Ishikawa (cell line): ENCODE measurements around the gene IFNA16.
"Not testable (repeated sequence)": the region's sequence is repeated elsewhere in the genome, so short reads cannot be mapped to it uniquely, and the experiment has no call there.

Source experiments
- CEBPB ChIP-seq: IDR thresholded peaks from 2 replicates; pipeline ENCODE4 v1.6.1; 2012
- CREB1 ChIP-seq: IDR thresholded peaks from 2 replicates; pipeline ENCODE4 v1.6.1; 2012; ENCODE audit warnings: low read depth
- EGR1 ChIP-seq: IDR thresholded peaks from 2 replicates; pipeline ENCODE4 v1.6.1; 2012
- EP300 ChIP-seq: IDR thresholded peaks from 2 replicates; pipeline ENCODE4 v1.6.1; 2012; ENCODE audit warnings: borderline replicate concordance
- FOXM1 ChIP-seq: IDR thresholded peaks from 2 replicates; pipeline ENCODE4 v1.6.1; 2012; ENCODE audit warnings: low read depth, borderline replicate concordance
- MAX ChIP-seq: IDR thresholded peaks from 2 replicates; pipeline ENCODE4 v1.6.1; 2012
- NFIC ChIP-seq: IDR thresholded peaks from 2 replicates; pipeline ENCODE4 v1.6.1; 2012
- RAD21 ChIP-seq: IDR thresholded peaks from 2 replicates; pipeline ENCODE4 v1.6.1; 2012; ENCODE audit warnings: low read depth
- TAF1 ChIP-seq: IDR thresholded peaks from 2 replicates; pipeline ENCODE4 v1.6.1; 2012; ENCODE audit warnings: low read depth, mild to moderate bottlenecking
- TCF12 ChIP-seq: IDR thresholded peaks from 2 replicates; pipeline ENCODE4 v1.6.1; 2012; ENCODE audit warnings: low read depth
- TEAD4 ChIP-seq: IDR thresholded peaks from 2 replicates; pipeline ENCODE4 v1.6.1; 2012
- USF1 ChIP-seq: IDR thresholded peaks from 2 replicates; pipeline ENCODE4 v1.6.1; 2012
- YY1 ChIP-seq: IDR thresholded peaks from 2 replicates; pipeline ENCODE4 v1.6.1; 2012; ENCODE audit warnings: low read depth
- ZBTB7A ChIP-seq: IDR thresholded peaks from 2 replicates; pipeline ENCODE4 v1.6.1; 2012; ENCODE audit warnings: low read depth
- TF ChIP-seq, protein P1 (sequence below): IDR thresholded peaks from 2 replicates; pipeline ENCODE4 v1.6.1; 2012; ENCODE audit warnings: low read depth, mild to moderate bottlenecking

The IFNA16 gene

GRCh38 chr9:21228122-21228521 lies 11.0 kb upstream of the IFNA16 start, which contains the start of gene IFNA17:
TSS of gene IFNA17 (minus strand) at chr9:21228222. CDS start at chr9:21228173, 49 bp downstream.
- TF ChIP-seq, protein P1, sequence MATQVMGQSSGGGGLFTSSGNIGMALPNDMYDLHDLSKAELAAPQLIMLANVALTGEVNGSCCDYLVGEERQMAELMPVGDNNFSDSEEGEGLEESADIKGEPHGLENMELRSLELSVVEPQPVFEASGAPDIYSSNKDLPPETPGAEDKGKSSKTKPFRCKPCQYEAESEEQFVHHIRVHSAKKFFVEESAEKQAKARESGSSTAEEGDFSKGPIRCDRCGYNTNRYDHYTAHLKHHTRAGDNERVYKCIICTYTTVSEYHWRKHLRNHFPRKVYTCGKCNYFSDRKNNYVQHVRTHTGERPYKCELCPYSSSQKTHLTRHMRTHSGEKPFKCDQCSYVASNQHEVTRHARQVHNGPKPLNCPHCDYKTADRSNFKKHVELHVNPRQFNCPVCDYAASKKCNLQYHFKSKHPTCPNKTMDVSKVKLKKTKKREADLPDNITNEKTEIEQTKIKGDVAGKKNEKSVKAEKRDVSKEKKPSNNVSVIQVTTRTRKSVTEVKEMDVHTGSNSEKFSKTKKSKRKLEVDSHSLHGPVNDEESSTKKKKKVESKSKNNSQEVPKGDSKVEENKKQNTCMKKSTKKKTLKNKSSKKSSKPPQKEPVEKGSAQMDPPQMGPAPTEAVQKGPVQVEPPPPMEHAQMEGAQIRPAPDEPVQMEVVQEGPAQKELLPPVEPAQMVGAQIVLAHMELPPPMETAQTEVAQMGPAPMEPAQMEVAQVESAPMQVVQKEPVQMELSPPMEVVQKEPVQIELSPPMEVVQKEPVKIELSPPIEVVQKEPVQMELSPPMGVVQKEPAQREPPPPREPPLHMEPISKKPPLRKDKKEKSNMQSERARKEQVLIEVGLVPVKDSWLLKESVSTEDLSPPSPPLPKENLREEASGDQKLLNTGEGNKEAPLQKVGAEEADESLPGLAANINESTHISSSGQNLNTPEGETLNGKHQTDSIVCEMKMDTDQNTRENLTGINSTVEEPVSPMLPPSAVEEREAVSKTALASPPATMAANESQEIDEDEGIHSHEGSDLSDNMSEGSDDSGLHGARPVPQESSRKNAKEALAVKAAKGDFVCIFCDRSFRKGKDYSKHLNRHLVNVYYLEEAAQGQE, result no peak
- TF ChIP-seq ZBTB7A (no peak), EGR1 (no peak)

DNA sequence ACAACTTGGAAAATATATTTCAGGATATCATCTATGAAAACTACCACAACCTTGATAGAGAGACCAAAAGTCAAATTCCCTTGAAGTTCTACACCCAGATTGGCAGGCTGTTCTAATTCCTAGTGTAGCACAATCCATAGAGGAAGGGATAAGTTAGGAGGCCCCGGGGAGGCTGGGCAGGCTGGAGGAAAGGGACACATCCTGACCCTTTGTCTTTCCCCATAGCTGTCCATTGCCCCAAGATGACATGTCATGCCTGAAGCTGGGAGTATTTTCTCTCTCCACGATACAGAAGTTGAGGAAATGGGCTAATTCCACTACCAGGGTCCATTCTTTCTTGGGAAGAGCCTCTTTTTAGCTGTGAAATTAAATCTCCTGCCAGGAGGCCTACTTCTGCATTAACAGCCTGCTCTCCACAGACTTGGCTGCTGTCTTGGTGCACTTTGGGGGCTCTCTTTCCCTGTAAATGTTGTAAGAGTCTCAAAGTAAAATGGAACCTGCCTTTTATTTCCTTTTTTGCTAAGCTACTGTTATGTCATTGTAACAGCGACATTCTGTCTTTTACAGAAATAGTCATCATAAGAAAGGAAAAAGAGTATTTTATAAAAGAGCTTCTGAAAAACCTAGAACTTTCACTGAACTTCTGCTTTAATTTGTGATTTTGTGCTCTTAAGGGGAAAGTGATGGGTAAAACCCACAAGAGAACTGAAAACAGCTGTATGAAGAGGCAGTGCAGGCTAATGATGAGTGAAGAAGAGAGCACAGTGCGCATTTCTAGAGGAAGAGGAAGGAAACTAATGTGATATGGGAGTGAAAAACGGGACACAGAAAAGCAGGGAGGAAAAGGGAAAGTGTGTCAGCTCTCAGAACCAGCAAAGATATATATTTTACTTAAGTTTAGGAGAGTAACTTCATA lies 3.4 kb downstream of the IFNA16 start:
- TF ChIP-seq RAD21, result peak; percentile 49

DNA sequence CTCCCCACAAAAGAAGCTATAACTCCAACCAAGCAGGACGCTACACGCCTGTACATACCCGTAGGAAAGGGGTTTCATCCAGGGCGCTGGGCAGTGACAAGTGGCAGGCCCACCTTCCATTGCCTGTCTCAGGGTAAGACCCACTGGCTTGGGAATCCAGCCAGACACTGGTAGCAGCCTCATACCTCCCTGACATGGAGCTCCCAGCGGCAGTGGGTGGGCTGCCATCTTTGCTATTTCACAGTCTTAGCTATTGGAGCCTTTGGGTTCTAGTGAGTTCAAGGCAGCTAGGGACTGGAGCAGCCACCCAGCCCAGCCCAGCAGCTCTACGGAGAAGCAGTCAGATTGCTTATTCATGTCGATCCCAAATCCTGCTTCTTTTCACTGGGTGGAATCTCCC lies 6.8 kb downstream of the IFNA16 start:
- TF ChIP-seq CEBPB (no peak), NFIC (no peak), YY1 (no peak), EGR1 (no peak), FOXM1 (no peak), TCF12 (no peak), TEAD4 (no peak), TAF1 (no peak), ZBTB7A (no peak), MAX (no peak), EP300 (no peak), USF1 (no peak), CREB1 (no peak), RAD21 (no peak)
- TF ChIP-seq, protein P1, result no peak

DNA sequence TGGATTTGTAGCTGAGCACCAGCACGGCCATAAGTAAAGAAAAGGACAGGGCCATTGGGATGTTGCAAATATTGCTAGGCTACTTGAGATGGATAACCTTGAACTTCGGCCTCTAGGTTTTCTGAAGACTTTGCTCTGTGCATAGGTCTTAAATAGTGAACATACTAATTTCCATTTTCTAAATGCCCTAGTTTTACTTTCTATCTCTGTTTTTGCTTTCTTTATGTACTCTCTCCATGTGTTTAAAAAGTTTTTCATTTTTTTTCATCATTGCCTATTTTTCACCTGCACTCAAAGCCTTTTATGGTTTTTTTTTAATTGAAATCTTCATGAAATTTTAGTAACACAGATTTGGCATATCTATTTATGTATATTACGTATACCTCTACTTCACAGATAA lies 10.1 kb downstream of the IFNA16 start, which contains the start of gene IFNA10:
IFNA10 (minus strand) TSS at position 101 of the 400 bp plus-strand sequence; CDS start at position 55, 46 bp downstream.
- not testable (repeated sequence) for TF ChIP-seq CEBPB, EGR1, TAF1

- TF ChIP-seq ZBTB7A, result no peak
- no peak for TF ChIP-seq EP300
- no peak for TF ChIP-seq USF1
- no peak for TF ChIP-seq CREB1
- TF ChIP-seq EGR1, result no peak
- TF ChIP-seq, protein P1, result no peak
- no peak for TF ChIP-seq MAX
- TF ChIP-seq TCF12, result no peak
- TF ChIP-seq CEBPB, result no peak
- no peak for TF ChIP-seq YY1
- TF ChIP-seq NFIC, result no peak
- TF ChIP-seq FOXM1, result no peak
- no peak for TF ChIP-seq RAD21
These were observed 11.9 kb downstream of the IFNA16 start for GRCh38 chr9:21205204-21205603.
